ENCODE measurements around the gene GIGYF2.
"Not testable (repeated sequence)": the region's sequence is repeated elsewhere in the genome, so short reads cannot be mapped to it uniquely, and the experiment has no call there.

GIGYF2 gene

GRCh38 chr2:232809349-232810124 is 112.4 kb downstream of the GIGYF2 start:
- no peak for DNase-seq (ENCODE audit: low read depth in 2 of 2)

GRCh38 chr2:232810444-232810843 is 113.3 kb downstream of the GIGYF2 start:
- no peak for DNase-seq (ENCODE audit: low read depth in 2 of 2)

DNA sequence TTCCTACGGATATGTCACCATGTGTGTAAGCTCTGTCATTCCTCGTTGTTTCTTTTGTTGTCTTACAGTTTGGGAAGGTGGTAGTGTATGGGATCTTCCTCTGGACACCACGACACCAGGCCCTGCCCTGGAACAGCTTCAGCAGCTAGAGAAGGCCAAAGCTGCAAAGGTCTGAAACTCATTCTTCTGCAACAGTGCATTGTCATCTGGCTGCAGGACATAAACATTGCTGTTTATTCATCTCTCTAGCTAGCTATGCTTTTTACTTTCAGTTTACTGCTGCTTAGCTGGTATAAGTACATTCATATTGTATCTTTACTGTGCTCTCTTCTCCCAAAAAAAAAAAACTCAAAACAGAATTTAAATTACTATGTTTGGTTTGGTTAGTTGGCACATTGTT is 118.4 kb downstream of the GIGYF2 start:
- no peak for DNase-seq (ENCODE audit: low read depth in 2 of 2)

DNA sequence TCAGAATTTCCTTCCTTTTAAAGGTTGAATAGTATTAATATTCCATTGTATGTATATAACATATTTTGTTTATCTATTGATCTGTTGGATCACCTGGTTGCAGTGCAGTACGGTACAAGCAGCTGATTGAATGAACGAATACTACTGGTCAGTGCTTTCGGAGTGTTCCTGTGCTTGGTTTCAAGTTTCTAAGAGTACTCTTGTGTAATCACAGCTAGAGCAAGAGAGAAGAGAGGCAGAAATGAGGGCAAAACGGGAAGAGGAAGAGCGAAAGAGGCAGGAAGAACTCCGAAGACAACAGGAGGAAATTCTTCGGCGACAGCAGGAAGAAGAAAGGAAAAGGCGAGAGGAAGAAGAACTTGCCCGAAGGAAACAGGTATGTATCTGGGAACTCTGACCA is 119.5 kb downstream of the GIGYF2 start:
- DNase-seq (ENCODE audit: low read depth in 2 of 2): no peak

DNA sequence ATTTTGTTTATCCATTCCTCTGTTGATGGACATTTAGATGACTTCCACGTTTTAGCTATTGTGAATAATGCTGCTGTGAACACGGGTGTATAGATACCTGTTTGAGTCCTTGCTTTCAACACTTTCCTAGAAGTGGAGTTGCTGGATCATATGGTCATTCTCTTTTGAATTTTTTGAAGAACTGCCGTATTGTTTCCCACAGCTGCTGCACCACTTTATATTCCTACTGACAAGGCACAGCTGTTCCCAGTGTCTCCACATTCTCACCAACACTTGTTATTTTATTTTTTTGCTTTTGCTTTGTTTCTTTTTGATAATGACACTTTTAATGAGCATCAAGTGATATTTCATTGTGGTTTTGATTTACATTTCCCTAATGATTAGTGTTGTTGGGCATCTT is 120.6 kb downstream of the GIGYF2 start:
- DNase-seq (ENCODE audit: low read depth in 2 of 2): no peak

DNA sequence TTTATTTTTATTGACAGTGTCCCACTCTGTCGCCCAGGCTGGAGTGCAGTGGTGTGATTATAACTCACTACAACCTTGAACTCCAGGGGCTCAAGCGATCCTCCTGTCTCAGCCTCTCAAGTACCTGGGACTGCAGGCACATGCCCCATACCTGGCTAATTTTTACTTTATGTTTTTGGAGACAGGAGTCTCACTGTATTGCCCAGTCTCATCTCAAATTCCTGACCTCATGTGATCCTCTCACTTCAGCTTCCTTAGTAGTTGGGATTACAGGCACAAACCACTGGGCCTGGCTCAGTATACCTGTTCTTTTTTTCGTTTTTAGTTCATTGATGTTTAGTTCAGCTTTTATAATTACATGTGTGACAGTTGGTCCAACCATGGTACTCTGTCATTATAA is 132.9 kb downstream of the GIGYF2 start:
- DNase-seq (ENCODE audit: low read depth in 2 of 2): no peak

DNA sequence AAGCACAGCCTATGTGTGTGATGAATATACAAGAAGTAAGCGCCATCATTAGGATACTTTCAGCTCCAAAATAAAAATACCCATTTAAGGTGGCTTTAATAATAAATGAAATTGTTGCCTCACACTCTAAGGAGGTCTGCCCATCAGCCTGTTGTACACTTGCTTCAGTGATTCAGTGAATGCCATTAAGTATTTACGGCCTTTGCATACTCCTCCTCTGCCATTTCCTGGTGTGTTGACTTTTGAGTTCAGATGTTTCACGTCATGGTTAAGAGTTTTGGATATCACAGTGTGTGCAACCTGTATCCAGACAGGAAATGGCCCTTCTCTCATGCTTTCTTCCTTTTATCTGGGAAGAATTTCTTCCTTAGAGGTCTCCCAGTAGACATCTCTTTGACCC is 134.4 kb downstream of the GIGYF2 start:
- no peak for DNase-seq (ENCODE audit: low read depth in 2 of 2)

GRCh38 chr2:232833830-232834229 is 136.7 kb downstream of the GIGYF2 start:
- no peak for DNase-seq (ENCODE audit: low read depth in 2 of 2)

DNA sequence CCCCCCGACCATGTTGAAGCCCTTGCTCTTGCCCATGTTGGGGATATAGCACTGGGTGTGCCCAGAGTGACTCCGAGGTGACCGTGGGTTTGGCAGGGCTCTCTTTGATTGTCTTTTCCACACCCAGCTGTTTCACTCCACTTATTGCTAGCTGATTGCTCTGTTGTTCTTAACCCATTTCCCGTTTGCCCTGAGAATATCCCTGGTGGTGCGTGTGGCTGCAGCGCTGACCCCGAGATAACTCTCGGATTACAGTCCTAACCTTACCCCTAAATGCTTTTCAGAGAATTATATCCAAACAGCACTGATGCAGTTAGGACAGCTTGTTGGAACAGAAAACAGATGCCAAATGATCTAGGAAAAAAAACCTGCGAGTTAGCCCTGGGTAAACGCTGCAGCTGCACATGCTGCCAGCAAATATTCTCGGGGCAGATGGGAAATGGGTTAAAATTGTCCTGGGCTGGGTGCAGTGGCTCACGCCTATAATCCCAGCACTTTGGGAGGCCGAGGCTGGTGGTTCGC is 138.6 kb downstream of the GIGYF2 start:
- DNase-seq (ENCODE audit: low read depth in 2 of 2): no peak

GRCh38 chr2:232836934-232837333 is 139.8 kb downstream of the GIGYF2 start:
- no peak for DNase-seq (ENCODE audit: low read depth in 2 of 2)

DNA sequence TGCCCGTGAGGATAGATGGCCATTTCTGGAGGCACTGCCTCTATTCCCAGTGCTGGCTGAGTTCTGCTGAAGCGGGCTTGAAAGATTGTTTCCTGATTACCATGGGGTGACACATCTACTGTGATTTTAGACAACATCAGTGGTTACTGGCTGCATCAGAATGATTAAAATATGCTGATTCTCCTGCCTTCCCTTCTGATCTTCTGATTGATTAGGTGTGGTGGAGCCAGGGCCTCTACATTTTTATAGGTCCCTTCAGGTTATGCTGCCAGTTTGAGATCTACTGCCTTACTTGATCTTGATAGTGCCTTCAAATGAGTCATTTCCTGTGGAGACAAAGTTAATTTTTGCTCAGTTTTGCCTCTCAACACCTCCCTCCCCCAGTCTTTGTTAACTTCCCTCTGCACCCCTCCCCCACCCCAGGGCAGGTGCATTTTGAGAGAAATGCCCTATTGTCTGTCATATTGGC is 141.3 kb downstream of the GIGYF2 start:
- peak; percentile 7 to 28 for DNase-seq (ENCODE audit: low read depth in 2 of 2)

DNA sequence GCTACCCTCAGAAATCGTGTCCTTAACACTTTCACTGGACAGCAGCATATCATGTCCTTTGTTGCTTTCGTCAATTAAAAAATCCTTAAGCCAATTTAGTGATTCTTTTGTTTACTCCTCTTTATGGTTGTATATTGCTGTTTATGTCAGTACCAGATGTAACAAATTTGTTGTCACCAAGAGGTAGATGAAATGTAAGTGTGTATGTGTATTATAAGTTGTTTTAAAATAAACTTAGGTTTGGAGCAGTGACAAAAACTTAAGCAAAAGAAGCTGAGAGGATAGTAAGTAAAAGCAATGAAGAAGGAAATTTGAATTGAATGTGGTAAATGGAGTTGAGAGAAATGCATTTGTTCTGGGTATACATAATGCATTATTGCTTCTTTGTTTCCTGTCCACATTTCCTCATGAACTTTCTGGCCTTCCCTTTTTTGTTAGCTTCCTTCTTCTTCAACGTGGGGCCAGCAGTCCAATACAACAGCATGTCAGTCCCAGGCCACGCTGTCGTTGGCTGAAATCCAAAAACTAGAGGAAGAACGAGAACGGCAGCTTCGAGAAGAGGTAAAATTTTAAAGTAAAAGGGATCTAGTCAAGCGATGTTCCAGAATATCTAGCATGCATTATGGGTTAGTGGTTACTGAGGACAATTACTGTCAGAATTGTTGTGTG is 142.4 kb downstream of the GIGYF2 start:
- no peak for DNase-seq (ENCODE audit: low read depth in 2 of 2)

GRCh38 chr2:232842689-232843088 is 145.6 kb downstream of the GIGYF2 start:
- no peak for DNase-seq (ENCODE audit: low read depth in 2 of 2)

DNA sequence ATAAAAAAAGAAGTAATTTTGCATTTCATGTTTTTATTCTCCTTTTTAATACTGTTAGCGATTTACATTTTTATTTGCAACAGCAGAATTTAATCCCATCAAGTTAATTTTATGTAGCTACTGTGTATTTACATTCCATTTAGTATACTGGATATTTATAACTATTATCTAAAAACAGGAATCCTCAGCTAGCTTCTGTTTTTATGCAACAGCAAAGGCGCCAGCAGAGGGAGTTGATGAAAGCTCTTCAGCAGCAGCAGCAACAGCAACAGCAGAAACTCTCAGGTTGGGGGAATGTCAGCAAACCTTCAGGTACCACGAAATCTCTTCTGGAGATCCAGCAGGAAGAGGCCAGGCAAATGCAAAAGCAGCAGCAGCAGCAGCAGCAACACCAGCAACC is 146.7 kb downstream of the GIGYF2 start:
- no peak for DNase-seq (ENCODE audit: low read depth in 2 of 2)

DNA sequence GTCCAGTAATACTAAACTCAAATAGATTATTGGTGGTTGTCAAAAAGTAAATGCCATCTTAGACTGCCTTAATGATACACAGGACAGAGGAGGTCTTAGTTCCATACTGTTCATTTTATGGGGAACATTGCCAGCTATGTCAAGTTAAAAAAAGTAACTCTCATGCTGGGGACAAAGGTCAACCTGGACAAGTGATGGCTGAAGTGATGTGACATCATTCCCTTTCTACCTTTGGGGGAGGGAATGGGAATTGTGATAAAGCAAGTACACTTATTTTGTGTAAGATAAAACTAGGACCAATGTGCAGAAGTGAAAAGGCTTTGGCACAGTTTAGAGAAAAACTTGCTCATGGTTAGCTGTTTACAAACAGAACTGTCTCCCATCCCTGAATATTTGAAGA is 148.9 kb downstream of the GIGYF2 start:
- DNase-seq (ENCODE audit: low read depth in 2 of 2): no peak

GRCh38 chr2:232850039-232850438 is 152.9 kb downstream of the GIGYF2 start:
- DNase-seq (ENCODE audit: low read depth in 2 of 2): no peak

DNA sequence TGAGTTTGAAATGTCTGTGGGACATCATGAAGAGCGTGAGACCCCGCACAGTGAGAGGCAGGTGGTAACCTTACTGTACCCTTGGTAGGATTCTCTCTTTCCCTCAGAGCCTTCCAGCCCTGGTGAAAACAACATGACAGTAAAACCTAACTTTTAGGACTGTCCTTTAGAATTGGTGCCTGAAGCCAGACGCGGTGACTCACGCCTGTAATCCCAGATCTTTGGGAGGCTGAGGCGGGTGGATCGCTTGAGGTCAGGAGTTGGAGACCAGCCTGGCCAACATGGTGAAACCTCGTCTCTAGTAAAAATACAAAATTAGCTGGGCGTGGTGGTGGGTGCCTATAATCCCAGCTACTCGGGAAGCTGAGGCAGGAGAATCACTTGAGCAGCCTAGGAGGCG is 154.9 kb downstream of the GIGYF2 start:
- DNase-seq (ENCODE audit: low read depth in 2 of 2): not testable (repeated sequence)

GRCh38 chr2:232852676-232853075 is 155.5 kb downstream of the GIGYF2 start:
- no peak for DNase-seq (ENCODE audit: low read depth in 2 of 2)

- DNase-seq (ENCODE audit: low read depth in 2 of 2): no peak
These were observed 157.0 kb downstream of the GIGYF2 start for GRCh38 chr2:232854082-232854481.

DNA sequence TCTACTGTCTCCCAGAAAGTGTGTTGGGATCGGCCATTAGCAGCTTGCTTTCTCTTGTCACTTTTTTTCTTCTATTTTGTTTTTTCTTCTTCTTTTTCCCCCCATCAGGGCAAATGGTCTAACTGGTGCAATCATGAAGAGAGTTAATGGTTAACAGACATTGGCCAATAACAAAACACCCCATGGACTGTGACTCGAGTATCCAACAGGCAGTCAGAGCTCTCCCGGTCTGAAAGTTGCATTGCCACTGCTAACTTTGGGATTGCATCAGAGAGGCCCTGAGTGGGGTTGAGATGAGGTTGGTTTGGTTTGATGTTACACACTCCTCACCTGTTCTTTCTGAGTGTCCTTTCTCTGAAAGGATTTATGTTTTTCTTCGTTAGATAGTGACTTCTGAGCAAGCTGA is 160.0 kb downstream of the GIGYF2 start:
- DNase-seq (ENCODE audit: low read depth in 2 of 2): no peak

- DNase-seq (ENCODE audit: low read depth in 2 of 2): no peak
These were observed 162.3 kb downstream of the GIGYF2 start for GRCh38 chr2:232859385-232859916.

GRCh38 chr2:232860593-232861241 is 163.6 kb downstream of the GIGYF2 start:
- no peak for DNase-seq (ENCODE audit: low read depth in 2 of 2)
